NCI-H526 treated with DMSO at 0.1 percent for 48 hours (cell line): Measurements from ENCODE around the gene TNS4.

Experiments used
- DNase-seq: peaks from one replicate; lab custom pipeline; 2025; lab: John Stamatoyannopoulos, UW

The TNS4 gene

DNA sequence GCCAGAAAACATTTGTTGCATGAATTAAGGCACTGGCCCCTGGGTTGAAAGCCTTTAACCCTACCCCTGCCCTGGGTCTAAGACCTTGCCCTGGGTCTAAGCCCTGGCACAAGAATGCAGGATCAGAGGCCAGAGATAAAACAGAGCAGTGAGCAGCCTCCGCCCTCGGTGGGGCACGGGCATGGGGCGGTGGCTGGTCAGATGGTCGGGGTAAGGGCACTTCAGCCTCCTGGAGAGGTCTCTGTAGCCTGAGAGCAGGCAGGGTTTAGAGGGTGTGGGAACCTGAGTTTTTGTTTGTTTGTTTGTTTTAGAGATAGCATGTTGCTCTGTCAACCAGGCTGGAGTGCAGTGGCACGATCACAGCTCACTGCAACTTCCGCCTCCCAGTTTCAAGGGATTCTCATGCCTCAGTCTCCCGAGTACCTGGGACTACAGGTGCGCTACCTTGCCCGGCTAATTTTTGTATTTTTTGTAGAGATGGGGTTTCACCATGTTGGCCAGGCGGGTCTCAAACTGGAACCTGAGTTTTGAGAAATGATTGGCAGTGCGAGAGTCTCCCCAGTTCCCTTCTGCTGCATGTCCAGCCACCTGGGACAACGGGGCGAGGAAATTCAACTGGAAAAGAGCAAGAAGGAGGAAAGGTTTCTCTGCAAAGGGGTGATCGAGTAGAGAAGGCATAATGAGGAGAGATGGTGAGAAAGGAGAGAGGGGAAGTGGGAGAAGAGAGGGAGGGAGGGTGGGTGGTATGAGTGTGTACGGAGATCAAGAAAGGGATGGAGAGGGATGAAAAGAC is 27.7 kb downstream of the TNS4 start:
- DNase-seq = no peak

- no peak for DNase-seq
Measured at GRCh38 chr17:40472733-40473452, 28.5 kb downstream of the TNS4 start.

- DNase-seq = no peak
Measured at GRCh38 chr17:40471846-40472732, 29.3 kb downstream of the TNS4 start.

DNA sequence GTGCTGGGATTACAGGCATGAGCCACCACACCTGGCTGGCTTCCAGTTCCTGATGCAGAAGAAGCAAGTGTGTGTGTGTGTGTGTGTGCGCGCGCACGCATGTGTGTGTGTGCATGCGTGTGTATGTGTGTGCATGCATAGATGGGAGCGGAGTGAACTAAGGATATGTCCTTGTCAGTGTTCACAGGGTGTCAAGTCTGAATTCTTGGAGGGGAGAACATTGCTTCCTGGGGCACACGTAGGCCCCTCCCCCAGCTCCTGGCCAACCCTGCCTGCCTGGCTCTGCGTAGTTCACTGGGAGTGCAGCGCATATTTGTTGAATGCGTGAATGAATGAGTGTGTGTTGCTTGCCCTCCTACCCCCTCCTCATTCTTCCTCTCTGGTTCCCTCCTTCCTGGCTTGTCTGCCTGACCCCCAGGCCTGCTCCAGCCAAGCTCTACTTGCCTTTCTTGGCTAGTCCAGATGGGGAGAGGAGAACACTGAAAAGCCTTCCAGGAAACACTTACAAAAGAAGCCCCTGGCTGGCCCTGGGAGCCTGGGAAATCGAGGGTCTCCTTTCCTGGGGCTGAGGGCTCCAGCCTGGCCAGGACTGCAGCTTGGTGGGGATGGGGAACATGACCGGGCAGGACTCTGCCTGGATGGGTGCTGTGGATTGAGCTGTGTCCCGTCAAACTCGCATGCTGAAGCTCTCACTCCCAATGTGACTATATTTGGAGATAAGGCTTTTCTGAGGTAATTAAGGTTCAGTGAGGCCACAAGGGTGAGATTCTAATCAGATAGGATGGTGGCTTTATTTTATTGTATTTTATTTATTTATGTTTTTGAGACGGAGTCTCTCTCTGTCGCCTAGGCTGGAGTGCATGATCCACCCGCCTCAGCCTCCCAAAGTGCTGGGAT is 30.2 kb downstream of the TNS4 start:
- no peak for DNase-seq

DNA sequence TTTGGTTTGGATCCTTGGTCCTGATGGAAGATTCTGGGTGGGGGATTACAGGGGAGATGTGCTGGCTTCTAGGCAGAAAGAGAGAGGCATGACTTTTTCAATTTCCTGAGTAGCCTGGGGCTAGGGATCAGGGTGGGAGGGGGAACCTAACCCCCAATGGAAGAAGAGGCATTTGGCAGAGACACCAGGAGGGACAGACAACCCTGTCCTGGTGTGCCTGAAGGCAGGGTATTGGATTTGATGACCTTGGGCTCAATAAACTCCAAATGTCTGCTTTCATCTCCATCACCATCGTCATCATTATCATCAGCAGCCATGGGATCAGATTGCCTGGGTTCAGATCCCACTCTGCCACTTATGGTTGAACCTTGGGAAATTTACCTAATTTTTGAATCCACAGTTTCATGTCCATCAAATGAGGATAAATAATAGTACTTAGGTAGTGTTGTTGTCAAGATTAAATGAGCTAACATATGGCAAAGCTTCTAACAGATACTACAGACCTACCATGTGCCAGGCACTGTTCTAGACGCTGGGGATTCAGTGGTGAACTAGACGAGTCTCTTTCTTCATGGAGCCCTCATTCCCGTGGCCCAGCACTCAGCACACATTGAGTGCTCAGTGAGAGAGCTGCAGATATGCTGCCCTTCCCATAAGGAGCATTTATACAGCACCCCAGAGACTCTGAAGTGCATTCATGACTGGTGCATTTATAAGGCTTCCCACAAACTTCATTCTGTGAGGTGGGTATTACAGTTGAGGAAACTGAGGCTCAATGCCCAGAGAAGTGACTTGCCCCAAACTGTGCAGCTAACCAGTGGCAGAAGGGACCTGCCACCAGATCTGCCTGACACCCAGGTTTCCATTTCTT is 31.4 kb downstream of the TNS4 start:
- DNase-seq = no peak

- no peak for DNase-seq
Measured at GRCh38 chr17:40468560-40468959, 32.9 kb downstream of the TNS4 start.

- DNase-seq = no peak
Measured at GRCh38 chr17:40467281-40467867, 34.0 kb downstream of the TNS4 start.

- DNase-seq = no peak
Measured at GRCh38 chr17:40466298-40466971, 35.0 kb downstream of the TNS4 start.

GRCh38 chr17:40464392-40464855 is 37.0 kb downstream of the TNS4 start:
- DNase-seq = no peak

GRCh38 chr17:40463122-40463550 is 38.3 kb downstream of the TNS4 start:
- no peak for DNase-seq

GRCh38 chr17:40462343-40463121 is 38.9 kb downstream of the TNS4 start:
- no peak for DNase-seq

- DNase-seq = no peak
Measured at GRCh38 chr17:40461732-40462342, 39.6 kb downstream of the TNS4 start.

- DNase-seq = no peak
Measured at GRCh38 chr17:40460968-40461731, 40.3 kb downstream of the TNS4 start.

DNA sequence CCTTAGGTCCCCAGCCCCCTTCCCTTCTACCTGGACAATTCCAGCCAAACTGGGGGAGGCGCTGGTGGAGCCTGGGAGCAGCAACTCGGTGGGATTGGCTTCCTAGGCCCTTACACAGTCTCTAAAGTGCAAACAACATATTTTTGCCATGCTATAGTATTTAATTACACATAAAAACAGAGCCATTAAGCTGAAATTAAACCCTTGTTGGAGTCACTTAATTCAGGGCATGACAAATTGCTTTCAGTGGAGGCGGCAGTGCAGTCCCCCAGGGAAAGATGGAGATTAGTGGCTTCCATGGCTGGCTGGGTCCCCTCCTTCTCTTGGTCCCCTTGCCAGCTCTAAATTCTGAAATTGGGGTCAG is 40.8 kb downstream of the TNS4 start:
- DNase-seq = no peak

- no peak for DNase-seq
Measured at GRCh38 chr17:40459636-40460603, 41.5 kb downstream of the TNS4 start.

- DNase-seq = no peak
Measured at GRCh38 chr17:40458851-40459482, 42.5 kb downstream of the TNS4 start.
